HFFc6 (cell line): ENCODE results near the gene SHISA5. TPM values are rescaled to one million over a fixed set of nuclear protein-coding genes. Genes with fewer than 3 reads are reported as not detected.
"Not testable (repeated sequence)": the region's sequence is repeated elsewhere in the genome, so short reads cannot be mapped to it uniquely, and the experiment has no call there.

Experiments used
- DNase-seq: peaks from one replicate; pipeline ENCODE4 v3.0.0-alpha.2; 2018
- H3K27ac Mint-ChIP-seq: 2 replicates; pipeline ENCODE4 v1.8.0; 2020; ENCODE audit warnings: mild to moderate bottlenecking, mixed read lengths
- H3K27me3 Mint-ChIP-seq: 2 replicates; pipeline ENCODE4 v1.8.0; 2021; ENCODE audit warnings: mild to moderate bottlenecking, moderate library complexity, mixed read lengths; ENCODE audit not compliant: insufficient read depth
- H3K36me3 Mint-ChIP-seq: 2 replicates; pipeline ENCODE4 v1.8.0; 2021; ENCODE audit warnings: low read depth, mixed read lengths
- H3K4me1 Mint-ChIP-seq: 2 replicates; pipeline ENCODE4 v1.8.0; 2020; ENCODE audit warnings: low read depth, mixed read lengths
- H3K4me3 Mint-ChIP-seq: 2 replicates; pipeline ENCODE4 v1.8.0; 2020; ENCODE audit warnings: mild to moderate bottlenecking, moderate library complexity, mixed read lengths
- H3K9me3 Mint-ChIP-seq: 2 replicates; pipeline ENCODE4 v1.8.0; 2020; ENCODE audit warnings: mild to moderate bottlenecking, mixed read lengths
- total RNA-seq, 6 experiments: library from RNA; stranded (reverse); fragmentation: NEBNext Ultra II Directional; extraction: Animal tissue kit (Norgen Biotek cat#: 25700); gene quantifications; 2 replicates in 1 of 6; 3 replicates in 5 of 6; pipeline ENCODE4 v1.2.3, GENCODE V29; 2021
- TF ChIP-seq, protein P1 (sequence below): fragments of 200-600 bp; sonication (generic); IDR thresholded peaks from 2 replicates; pipeline ENCODE4 v1.5.0; 2021; ENCODE audit warnings: antibody characterized with exemption, mild to moderate bottlenecking

SHISA5 gene
- total RNA-seq, 6 experiments from 2014 or later: 266 to 286 (median 277) TPM

DNA sequence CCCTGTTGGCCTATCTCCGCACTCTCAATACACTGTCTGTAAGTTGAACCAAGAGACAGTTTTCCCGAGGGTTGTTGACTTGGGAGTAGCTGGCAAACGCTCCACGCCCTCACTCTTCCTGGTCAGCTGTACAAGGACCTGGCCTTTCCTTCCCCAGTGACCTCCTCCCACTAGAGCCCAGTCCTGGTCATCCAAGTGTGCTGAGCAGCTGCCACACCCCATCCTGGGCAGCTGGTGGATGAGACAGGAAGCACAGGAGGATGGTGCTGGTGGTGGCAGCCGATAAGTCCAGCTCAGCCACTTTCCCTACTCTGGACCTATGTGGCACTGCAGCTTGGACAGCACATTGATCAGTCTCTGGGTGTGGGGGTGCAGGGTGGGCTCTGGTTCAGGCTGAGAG is 32.8 kb upstream of the SHISA5 start:
- Mint-ChIP-seq H3K4me1 (no peaks in the 10 kb centered on the region), H3K27ac (no peak overlapping the region), H3K4me3 (no peak overlapping the region), H3K27me3 (no peaks in the 10 kb centered on the region), H3K36me3 (0 out of 2 replicates have a peak, but pooled peaks cover 4% of the 10 kb centered on the region), H3K9me3 (no peaks in the 10 kb centered on the region)
- no peak for DNase-seq
- TF ChIP-seq, protein P1, sequence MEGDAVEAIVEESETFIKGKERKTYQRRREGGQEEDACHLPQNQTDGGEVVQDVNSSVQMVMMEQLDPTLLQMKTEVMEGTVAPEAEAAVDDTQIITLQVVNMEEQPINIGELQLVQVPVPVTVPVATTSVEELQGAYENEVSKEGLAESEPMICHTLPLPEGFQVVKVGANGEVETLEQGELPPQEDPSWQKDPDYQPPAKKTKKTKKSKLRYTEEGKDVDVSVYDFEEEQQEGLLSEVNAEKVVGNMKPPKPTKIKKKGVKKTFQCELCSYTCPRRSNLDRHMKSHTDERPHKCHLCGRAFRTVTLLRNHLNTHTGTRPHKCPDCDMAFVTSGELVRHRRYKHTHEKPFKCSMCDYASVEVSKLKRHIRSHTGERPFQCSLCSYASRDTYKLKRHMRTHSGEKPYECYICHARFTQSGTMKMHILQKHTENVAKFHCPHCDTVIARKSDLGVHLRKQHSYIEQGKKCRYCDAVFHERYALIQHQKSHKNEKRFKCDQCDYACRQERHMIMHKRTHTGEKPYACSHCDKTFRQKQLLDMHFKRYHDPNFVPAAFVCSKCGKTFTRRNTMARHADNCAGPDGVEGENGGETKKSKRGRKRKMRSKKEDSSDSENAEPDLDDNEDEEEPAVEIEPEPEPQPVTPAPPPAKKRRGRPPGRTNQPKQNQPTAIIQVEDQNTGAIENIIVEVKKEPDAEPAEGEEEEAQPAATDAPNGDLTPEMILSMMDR: no peak

DNA sequence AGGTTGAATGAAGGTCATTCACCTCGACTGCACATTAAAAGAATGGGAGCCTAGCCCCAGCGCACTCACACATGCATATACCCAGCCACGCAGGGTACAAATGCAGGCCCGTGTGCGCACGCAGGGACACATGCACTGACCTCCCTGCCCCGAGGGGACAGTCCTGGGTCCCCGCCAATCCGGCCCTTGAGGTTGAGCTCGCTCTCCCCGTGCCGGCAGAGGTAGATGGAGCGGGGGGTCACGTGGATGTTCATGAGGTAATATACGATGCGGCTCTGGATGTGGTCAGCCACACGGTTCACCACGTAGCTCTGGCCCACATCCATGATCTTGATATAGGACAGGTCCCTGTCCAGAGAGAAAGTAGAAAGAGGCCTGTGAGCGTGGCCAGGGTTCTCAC is 32.1 kb upstream of the SHISA5 start:
- Mint-ChIP-seq H3K9me3 (no peaks in the 10 kb centered on the region), H3K4me1 (no peaks in the 10 kb centered on the region), H3K4me3 (no peak overlapping the region), H3K27me3 (no peaks in the 10 kb centered on the region), H3K27ac (no peak overlapping the region), H3K36me3 (0 out of 2 replicates have a peak, but pooled peaks cover 4% of the 10 kb centered on the region)
- TF ChIP-seq, protein P1: no peak
- DNase-seq: no peak

DNA sequence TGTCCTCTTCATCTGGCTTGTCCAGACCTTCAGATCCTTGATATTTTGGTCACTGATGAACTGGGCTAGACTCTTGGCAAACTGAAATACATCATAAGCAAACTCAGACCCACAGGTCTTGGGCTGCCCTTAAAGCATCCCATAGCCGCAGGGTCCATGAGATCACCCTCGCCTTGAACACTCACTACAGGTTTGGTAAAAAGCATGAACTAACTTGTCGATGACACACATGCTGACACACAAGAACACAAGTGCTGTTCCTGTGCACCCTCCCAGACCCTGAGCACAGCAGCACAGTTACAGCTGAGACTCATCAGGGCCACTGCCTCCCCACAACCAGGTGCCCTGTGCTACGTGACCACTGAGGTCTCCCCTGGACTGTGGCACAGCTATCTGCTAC is 31.6 kb upstream of the SHISA5 start:
- TF ChIP-seq, protein P1: no peak
- Mint-ChIP-seq H3K27ac (no peak overlapping the region), H3K9me3 (no peaks in the 10 kb centered on the region), H3K4me3 (no peak overlapping the region), H3K36me3 (0 out of 2 replicates have a peak, but pooled peaks cover 4% of the 10 kb centered on the region), H3K27me3 (no peaks in the 10 kb centered on the region), H3K4me1 (no peaks in the 10 kb centered on the region)
- DNase-seq: no peak

DNA sequence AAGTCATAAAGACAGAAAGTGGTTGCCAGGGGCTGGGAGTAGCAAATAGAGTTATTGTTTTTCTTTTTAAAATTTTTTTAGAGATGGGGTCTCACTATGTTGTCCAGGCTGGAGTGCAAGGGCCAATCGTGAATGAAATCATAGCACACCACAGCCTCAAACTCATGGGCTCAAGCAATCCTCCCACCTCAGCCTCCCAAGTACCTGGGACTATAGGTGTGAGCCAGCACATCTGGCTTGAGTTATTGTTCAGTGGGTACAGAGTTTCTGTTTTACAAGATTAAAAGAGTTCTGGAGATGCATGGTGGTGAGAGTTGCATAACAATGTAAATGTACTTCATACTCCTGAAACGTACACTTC is 29.0 kb upstream of the SHISA5 start:
- H3K27me3 Mint-ChIP-seq: no peaks in the 10 kb centered on the region
- no peaks in the 10 kb centered on the region for H3K4me1 Mint-ChIP-seq
- no peak overlapping the region for H3K27ac Mint-ChIP-seq
- H3K9me3 Mint-ChIP-seq: no peaks in the 10 kb centered on the region
- H3K4me3 Mint-ChIP-seq: no peak overlapping the region
- peaks cover 4% of the 10 kb centered on the region; the same call in 1 of the 2 replicates for H3K36me3 Mint-ChIP-seq
- DNase-seq: no peak
- TF ChIP-seq, protein P1: no peak

DNA sequence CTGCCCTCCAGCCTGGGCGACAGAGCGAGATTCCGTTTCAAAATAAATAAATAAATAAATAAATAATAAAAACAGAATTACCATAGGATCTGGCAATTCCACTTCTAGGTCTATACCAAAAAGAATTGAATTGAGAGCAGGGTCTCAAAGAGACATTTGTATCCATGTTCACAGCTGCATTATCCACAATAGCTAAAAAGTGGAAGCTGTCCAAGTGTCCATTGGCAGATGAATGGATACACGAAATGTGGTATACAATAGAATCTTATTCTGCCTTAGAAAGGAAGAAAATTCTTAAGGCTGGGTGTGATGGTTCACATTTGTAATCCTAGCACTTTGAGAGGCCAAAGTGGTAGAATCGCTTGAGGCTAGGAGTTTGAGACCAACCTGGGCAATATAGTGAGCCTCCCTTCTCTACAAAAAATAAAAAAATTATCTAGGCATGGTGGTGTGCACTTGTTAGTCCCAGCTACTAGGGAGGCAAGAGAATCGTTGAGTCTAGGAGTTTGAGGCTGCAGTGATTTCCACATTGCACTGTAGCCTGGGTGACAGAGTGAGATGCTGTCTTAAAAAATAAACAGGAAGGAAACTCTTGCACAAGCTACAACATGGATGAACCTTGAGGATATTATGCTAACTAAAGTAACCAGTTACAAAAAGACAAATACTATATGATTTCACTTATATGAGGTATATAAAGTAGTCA is 28.4 kb upstream of the SHISA5 start:
- no peaks in the 10 kb centered on the region for H3K4me1 Mint-ChIP-seq
- H3K36me3 Mint-ChIP-seq: peaks cover 6% of the 10 kb centered on the region
- H3K27me3 Mint-ChIP-seq: no peaks in the 10 kb centered on the region
- H3K4me3 Mint-ChIP-seq: no peak overlapping the region
- no peaks in the 10 kb centered on the region for H3K9me3 Mint-ChIP-seq
- no peak overlapping the region for H3K27ac Mint-ChIP-seq
- TF ChIP-seq, protein P1: no peak
- no peak for DNase-seq

DNA sequence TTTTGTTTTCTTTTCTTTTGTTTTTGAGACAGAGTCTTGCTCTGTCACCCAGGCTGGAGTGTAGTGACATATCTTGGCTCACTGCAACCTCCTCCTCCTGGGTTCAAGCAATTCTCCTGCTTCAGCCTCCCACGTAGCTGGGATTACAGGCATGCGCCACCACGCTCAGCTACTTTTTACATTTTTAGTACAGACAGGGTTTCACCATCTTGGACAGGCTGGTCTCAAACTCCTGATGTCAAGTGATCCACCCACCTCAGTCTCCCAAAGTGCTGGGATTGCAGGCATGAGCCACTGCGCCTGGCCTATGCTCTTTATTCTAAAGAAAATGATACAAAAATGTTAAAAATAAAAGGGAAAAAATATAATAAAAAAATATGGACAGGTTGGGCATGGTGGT is 26.7 kb upstream of the SHISA5 start:
- H3K9me3 Mint-ChIP-seq, H3K4me1 Mint-ChIP-seq, H3K27me3 Mint-ChIP-seq, H3K4me3 Mint-ChIP-seq, H3K27ac Mint-ChIP-seq, DNase-seq: not testable (repeated sequence)
- peaks cover 14% of the 10 kb centered on the region for H3K36me3 Mint-ChIP-seq
